RKO (cell line): ENCODE results near the gene CDHR3.
A peak's percentile ranks its signal among the peaks of the same experiment; 100 is the strongest.

ENCODE experiments used
- DNase-seq: peaks from one replicate; pipeline ENCODE4 v3.0.0-alpha.2; 2016; ENCODE audit warnings: low spot score

CDHR3 gene

GRCh38 chr7:106023369-106024322 is 60.6 kb downstream of the CDHR3 start:
- no peak for DNase-seq

- DNase-seq, result no peak
Measured at GRCh38 chr7:106026101-106026500, 63.0 kb downstream of the CDHR3 start.

- no peak for DNase-seq
Measured at GRCh38 chr7:106029451-106029850, 66.4 kb downstream of the CDHR3 start.

- no peak for DNase-seq
Measured at GRCh38 chr7:106029941-106030340, 66.9 kb downstream of the CDHR3 start.

GRCh38 chr7:106031300-106032035 is 68.4 kb downstream of the CDHR3 start:
- no peak for DNase-seq

GRCh38 chr7:106032295-106032694 is 69.2 kb downstream of the CDHR3 start:
- DNase-seq, result no peak

- DNase-seq, result no peak
Measured at GRCh38 chr7:106033735-106034134, 70.7 kb downstream of the CDHR3 start.

GRCh38 chr7:106034383-106034782 is 71.3 kb downstream of the CDHR3 start:
- DNase-seq, result no peak

- DNase-seq, result no peak
Measured at GRCh38 chr7:106035568-106035967, 72.5 kb downstream of the CDHR3 start.

GRCh38 chr7:106036004-106036403 is 72.9 kb downstream of the CDHR3 start:
- DNase-seq, result no peak

- no peak for DNase-seq
Measured at GRCh38 chr7:106037489-106038176, 74.6 kb downstream of the CDHR3 start.

- DNase-seq, result no peak
Measured at GRCh38 chr7:106038289-106038688, 75.2 kb downstream of the CDHR3 start.

GRCh38 chr7:106038916-106039315 is 75.9 kb downstream of the CDHR3 start:
- DNase-seq, result no peak

- no peak for DNase-seq
Measured at GRCh38 chr7:106039486-106040060, 76.5 kb downstream of the CDHR3 start.

- DNase-seq, result peak; percentile 75
Measured at GRCh38 chr7:106041140-106041717, 78.2 kb downstream of the CDHR3 start.

- DNase-seq, result no peak
Measured at GRCh38 chr7:106042196-106042611, 79.1 kb downstream of the CDHR3 start.

- DNase-seq, result no peak
Measured at GRCh38 chr7:106045139-106045538, 82.1 kb downstream of the CDHR3 start.

GRCh38 chr7:106045586-106045985 is 82.5 kb downstream of the CDHR3 start:
- no peak for DNase-seq

- no peak for DNase-seq
Measured at GRCh38 chr7:106047184-106047583, 84.1 kb downstream of the CDHR3 start.

- no peak for DNase-seq
Measured at GRCh38 chr7:106047818-106048705, 85.0 kb downstream of the CDHR3 start.

GRCh38 chr7:106048706-106049020 is 85.6 kb downstream of the CDHR3 start:
- no peak for DNase-seq
